Smooth muscle cell (in vitro differentiated cells): ENCODE measurements around the gene GRID2. TPM values are rescaled to one million over a fixed set of nuclear protein-coding genes. Genes with fewer than 3 reads are reported as not detected.

Source experiments
- DNase-seq: peaks from one replicate; lab custom pipeline; 2025; ENCODE audit not compliant: unreplicated experiment; lab: John Stamatoyannopoulos, UW
- H2AFZ ChIP-seq: fragments of 200-600 bp; sonication (generic); 2 replicates; pipeline ENCODE4 v1.6.0; 2016; ENCODE audit warnings: antibody characterized with exemption, low read depth, mild to moderate bottlenecking
- H3F3A ChIP-seq: fragments of 200-600 bp; sonication (generic); 2 replicates; pipeline ENCODE4 v1.6.0; 2017; ENCODE audit warnings: antibody characterized with exemption, low read depth
- H3K27ac ChIP-seq: fragments of 200-600 bp; sonication (generic); 2 replicates; pipeline ENCODE4 v1.5.1; 2016; ENCODE audit warnings: low read depth, mild to moderate bottlenecking
- H3K27me3 ChIP-seq: fragments of 200-600 bp; sonication (generic); 2 replicates; pipeline ENCODE4 v1.6.1; 2016; ENCODE audit warnings: low read depth, mild to moderate bottlenecking
- H3K36me3 ChIP-seq: fragments of 200-600 bp; sonication (generic); 2 replicates; pipeline ENCODE4 v1.5.1; 2016; ENCODE audit warnings: low read depth
- H3K4me1 ChIP-seq: fragments of 200-600 bp; sonication (generic); 2 replicates; pipeline ENCODE4 v1.5.1; 2016; ENCODE audit warnings: low read depth
- H3K4me2 ChIP-seq: fragments of 200-600 bp; sonication (generic); 2 replicates; pipeline ENCODE4 v1.6.0; 2016; ENCODE audit warnings: mild to moderate bottlenecking
- H3K4me3 ChIP-seq: fragments of 200-600 bp; sonication (generic); 2 replicates; pipeline ENCODE4 v1.5.1; 2016; ENCODE audit warnings: mild to moderate bottlenecking
- H3K79me2 ChIP-seq: fragments of 200-600 bp; sonication (generic); 2 replicates; pipeline ENCODE4 v1.6.0; 2016; ENCODE audit warnings: low read depth, mild to moderate bottlenecking
- H3K9ac ChIP-seq: fragments of 200-600 bp; sonication (generic); 2 replicates; pipeline ENCODE4 v1.6.0; 2016; ENCODE audit warnings: low read depth
- H3K9me3 ChIP-seq: fragments of 200-600 bp; sonication (generic); replicated peaks from 2 replicates; pipeline ENCODE4 v1.5.1; 2016; ENCODE audit warnings: low read depth
- H4K20me1 ChIP-seq: fragments of 200-600 bp; sonication (generic); 2 replicates; pipeline ENCODE4 v1.6.0; 2016; ENCODE audit warnings: low read depth
- WGBS: methylation state at CpG from one replicate; pipeline ENCODE4 v1.1.7; 2016; ENCODE audit warnings: low lambda C conversion rate; 5-methylcytosine and 5-hydroxymethylcytosine counted together
- polyA plus RNA-seq: library from polyadenylated mRNA; unstranded; fragments of >200 nt; fragmentation: Nextera tagmentation; extraction: Ambion mirVana; gene quantifications from 2 replicates; pipeline ENCODE4 v1.2.1, GENCODE V29; 2016
- total RNA-seq: library from RNA; depleted of rRNA; stranded (reverse); fragments of >200 nt; gene quantifications from 2 replicates; pipeline ENCODE4 v1.2.3, GENCODE V29; 2014
- TF ChIP-seq, protein P1 (sequence below): fragments of 200-600 bp; sonication (generic); IDR thresholded peaks from 2 replicates; pipeline ENCODE4 v1.5.1; 2017; ENCODE audit warnings: borderline replicate concordance, mild to moderate bottlenecking, antibody characterized with exemption; ENCODE audit not compliant: insufficient read depth, poor library complexity, severe bottlenecking

GRID2 gene
- total and polyA plus RNA-seq, 2 experiments from 2014 or later, result 1.2 TPM; not detected in 1

- no peak overlapping the region for H3K27ac ChIP-seq
- no peak overlapping the region for H2AFZ ChIP-seq
- no peaks in the 10 kb centered on the region for H3K27me3 ChIP-seq
- no peak overlapping the region for H3K4me3 ChIP-seq
- 93% methylated on average over 3 of the region's 3 CpGs for WGBS
- no peak overlapping the region for H3K9ac ChIP-seq
- no peaks in the 10 kb centered on the region for H3F3A ChIP-seq
- TF ChIP-seq, protein P1, sequence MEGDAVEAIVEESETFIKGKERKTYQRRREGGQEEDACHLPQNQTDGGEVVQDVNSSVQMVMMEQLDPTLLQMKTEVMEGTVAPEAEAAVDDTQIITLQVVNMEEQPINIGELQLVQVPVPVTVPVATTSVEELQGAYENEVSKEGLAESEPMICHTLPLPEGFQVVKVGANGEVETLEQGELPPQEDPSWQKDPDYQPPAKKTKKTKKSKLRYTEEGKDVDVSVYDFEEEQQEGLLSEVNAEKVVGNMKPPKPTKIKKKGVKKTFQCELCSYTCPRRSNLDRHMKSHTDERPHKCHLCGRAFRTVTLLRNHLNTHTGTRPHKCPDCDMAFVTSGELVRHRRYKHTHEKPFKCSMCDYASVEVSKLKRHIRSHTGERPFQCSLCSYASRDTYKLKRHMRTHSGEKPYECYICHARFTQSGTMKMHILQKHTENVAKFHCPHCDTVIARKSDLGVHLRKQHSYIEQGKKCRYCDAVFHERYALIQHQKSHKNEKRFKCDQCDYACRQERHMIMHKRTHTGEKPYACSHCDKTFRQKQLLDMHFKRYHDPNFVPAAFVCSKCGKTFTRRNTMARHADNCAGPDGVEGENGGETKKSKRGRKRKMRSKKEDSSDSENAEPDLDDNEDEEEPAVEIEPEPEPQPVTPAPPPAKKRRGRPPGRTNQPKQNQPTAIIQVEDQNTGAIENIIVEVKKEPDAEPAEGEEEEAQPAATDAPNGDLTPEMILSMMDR, result no peak
- H3K4me1 ChIP-seq, result no peaks in the 10 kb centered on the region
- no peaks in the 10 kb centered on the region for H3K79me2 ChIP-seq
- H3K36me3 ChIP-seq, result no peaks in the 10 kb centered on the region
- H3K4me2 ChIP-seq, result no peak overlapping the region
- no peak for DNase-seq
- no peaks in the 10 kb centered on the region for H3K9me3 ChIP-seq
- no peaks in the 10 kb centered on the region for H4K20me1 ChIP-seq
Measured at GRCh38 chr4:92776080-92776479, 472.3 kb downstream of the GRID2 start.

GRCh38 chr4:92789741-92790140 lies 486.0 kb downstream of the GRID2 start:
- WGBS, result 91% methylated on average over 3 of the region's 3 CpGs

GRCh38 chr4:92791871-92792440 lies 488.2 kb downstream of the GRID2 start:
- no peaks in the 10 kb centered on the region for H3K36me3 ChIP-seq
- no peak for DNase-seq
- no peaks in the 10 kb centered on the region for H3K9me3 ChIP-seq
- H3K27me3 ChIP-seq, result no peaks in the 10 kb centered on the region
- no peak overlapping the region for H3K9ac ChIP-seq
- H3K4me1 ChIP-seq, result no peaks in the 10 kb centered on the region
- H2AFZ ChIP-seq, result peak overlapping the region; percentile 43
- 81% methylated on average over 4 of the region's 4 CpGs for WGBS
- no peak overlapping the region for H3K27ac ChIP-seq
- H3F3A ChIP-seq, result no peaks in the 10 kb centered on the region
- H3K4me3 ChIP-seq, result no peak overlapping the region
- H4K20me1 ChIP-seq, result no peaks in the 10 kb centered on the region
- TF ChIP-seq, protein P1, result no peak
- no peaks in the 10 kb centered on the region for H3K79me2 ChIP-seq
- H3K4me2 ChIP-seq, result no peak overlapping the region

More at GRCh38 chr4:92789741-92790140, 486.0 kb downstream of the GRID2 start:
- Histone ChIP-seq H3K36me3 (no peaks in the 10 kb centered on the region), H4K20me1 (no peaks in the 10 kb centered on the region), H3K4me3 (no peak overlapping the region), H3K9ac (no peak overlapping the region), H3K9me3 (no peaks in the 10 kb centered on the region), H3K4me1 (no peaks in the 10 kb centered on the region), H3K79me2 (no peaks in the 10 kb centered on the region), H3K4me2 (no peak overlapping the region), H2AFZ (no peak overlapping the region), H3K27ac (no peak overlapping the region), H3F3A (no peaks in the 10 kb centered on the region), H3K27me3 (no peaks in the 10 kb centered on the region)
- TF ChIP-seq, protein P1, result no peak
- no peak for DNase-seq

DNA sequence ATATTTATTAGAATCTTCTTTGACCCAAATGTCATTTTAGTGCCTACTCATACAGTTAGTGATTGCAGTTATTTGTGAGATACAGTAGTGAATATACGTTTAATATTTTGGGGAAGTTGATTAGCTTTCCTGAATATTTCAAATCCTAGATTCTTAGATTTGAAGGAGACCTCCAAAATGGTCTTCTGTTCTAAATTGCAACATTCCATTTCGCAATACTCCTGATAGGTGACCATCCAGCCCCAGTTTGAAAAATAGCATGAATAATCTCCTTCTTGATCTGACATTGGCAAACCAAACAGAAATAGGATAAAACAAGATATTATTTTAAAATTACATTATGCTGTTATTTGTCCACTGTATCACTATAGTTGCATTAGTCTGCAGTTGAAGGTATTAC lies 505.6 kb downstream of the GRID2 start:
- H3K4me1 ChIP-seq, result no peaks in the 10 kb centered on the region
- H4K20me1 ChIP-seq, result no peaks in the 10 kb centered on the region
- H3K4me3 ChIP-seq, result no peak overlapping the region
- TF ChIP-seq, protein P1, result no peak
- H3K9me3 ChIP-seq, result no peaks in the 10 kb centered on the region
- H3K27me3 ChIP-seq, result no peaks in the 10 kb centered on the region
- no peaks in the 10 kb centered on the region for H3F3A ChIP-seq
- 90% methylated on average over 2 of the region's 2 CpGs for WGBS
- no peak overlapping the region for H3K27ac ChIP-seq
- no peak overlapping the region for H3K9ac ChIP-seq
- H3K4me2 ChIP-seq, result no peak overlapping the region
- no peak for DNase-seq
- no peaks in the 10 kb centered on the region for H3K79me2 ChIP-seq
- H3K36me3 ChIP-seq, result no peaks in the 10 kb centered on the region
- no peak overlapping the region for H2AFZ ChIP-seq
